Head of caudate nucleus (tissue), 42 donors: ENCODE measurements around the gene ATRIP.

ENCODE experiments used
- DNase-seq, 42 donors: peaks; one replicate each; pipeline versions ENCODE4 v3.0.0 to v3.0.0-alpha.2; 2020 to 2021; ENCODE audit warnings: mixed read lengths in 7 of 42
- intact Hi-C: fragments of 100-400 bp; cut with DNase I; formaldehyde crosslinking; loops from one replicate; pipeline ENCODE4 v1.15.0; 2022

The ATRIP gene

DNA sequence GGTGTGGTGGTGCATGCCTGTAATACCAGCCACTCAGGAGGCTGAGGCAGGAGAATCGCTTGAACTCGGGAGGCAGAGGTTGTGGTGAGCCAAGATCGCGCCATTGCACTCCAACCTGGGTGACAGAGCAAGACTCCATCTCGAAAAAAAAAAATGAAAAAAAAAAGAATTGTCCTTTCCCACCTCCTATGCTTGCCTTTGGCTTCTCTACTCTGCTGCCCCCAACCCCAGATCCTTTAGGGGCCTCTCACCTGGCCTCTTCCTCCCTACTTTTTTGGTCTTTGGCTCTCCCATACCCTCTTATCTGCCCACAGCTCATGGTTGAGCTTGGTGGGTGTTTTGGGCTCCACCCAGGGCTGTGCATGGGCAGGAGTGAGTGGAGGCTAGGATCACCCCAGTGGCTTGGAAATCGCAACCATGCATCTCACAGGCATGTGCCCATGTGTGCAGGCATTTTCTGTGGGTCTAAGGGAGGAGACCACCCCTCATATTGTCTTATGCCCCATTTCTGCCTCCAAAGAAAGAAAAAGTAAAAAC lies 59.5 kb downstream of the ATRIP start:
- intact Hi-C loops: no loop called here
- DNase-seq: no peak

DNA sequence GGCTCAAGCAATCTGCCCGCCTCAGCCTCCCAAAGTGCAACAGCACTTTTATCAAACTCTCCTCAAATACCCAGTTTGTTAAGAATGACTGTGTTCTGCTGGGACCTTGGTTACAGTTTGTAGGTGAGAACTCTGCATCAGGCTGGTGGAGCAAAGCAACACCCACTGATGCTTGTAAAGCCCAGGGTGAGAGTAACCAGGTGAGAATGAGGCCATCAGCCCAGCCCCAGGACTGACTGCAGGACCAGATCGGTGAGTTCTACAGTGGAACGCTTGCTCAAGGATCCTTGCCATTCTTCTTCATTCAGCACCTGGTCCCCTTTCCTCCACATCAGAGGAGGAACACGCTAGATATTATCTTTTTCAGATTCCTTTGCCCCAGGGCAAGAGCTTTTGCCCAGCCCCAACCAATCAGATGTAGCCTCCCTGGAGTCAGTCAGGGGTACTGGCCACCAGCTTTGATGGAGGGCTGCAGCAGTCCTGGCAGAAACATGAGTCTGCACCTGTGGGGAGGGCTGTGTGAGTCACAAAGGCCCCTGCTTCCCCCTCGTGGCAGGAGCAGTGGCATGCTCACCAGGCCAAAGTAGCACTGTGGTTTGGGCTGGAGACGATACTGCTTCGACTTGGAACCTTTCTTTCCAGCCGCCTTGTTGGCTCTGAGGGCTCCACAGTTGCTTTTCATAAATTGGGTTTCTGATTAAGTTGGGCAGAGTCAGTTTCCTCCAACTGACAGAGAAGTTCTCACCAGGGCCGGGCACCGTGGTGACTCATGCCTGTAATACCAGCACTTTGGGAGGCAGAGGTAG lies 60.9 kb downstream of the ATRIP start:
- intact Hi-C loops: no loop called here
- DNase-seq: peak in 28 of 42 donors; percentile 14 to 76 (median 33)

- no peak for DNase-seq
- intact Hi-C loops: no loop called here
Observed at GRCh38 chr3:48511551-48511950, 65.0 kb downstream of the ATRIP start.

GRCh38 chr3:48514431-48515227 lies 68.1 kb downstream of the ATRIP start:
- no peak for DNase-seq
- intact Hi-C loops: no loop called here
